ENCODE measurements around the gene SLC44A4.
"Not testable (repeated sequence)": the region's sequence is repeated elsewhere in the genome, so short reads cannot be mapped to it uniquely, and the experiment has no call there.

Gene SLC44A4

DNA sequence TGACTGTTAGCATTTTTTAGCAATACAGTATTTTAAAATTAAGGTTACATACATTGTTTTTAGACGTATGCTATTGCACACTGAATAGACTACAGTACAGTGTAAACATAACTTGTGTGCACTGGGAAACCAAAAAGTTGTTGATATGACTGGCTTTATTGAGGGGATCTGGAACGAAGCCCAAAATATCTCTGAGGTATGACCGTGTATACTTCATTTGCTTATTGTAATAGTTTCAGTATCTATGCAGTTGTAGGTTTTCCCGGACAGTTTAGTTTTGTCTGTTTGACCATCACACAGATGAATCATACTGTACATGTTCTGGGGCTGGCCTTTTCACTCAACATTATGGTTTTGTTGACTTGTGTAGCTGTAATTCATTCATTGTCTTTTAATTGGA, 30.0 kb upstream of the SLC44A4 start:
- no peak for DNase-seq
- Histone ChIP-seq H3K27me3 (no peaks in the 10 kb centered on the region), H3K4me1 (no peaks in the 10 kb centered on the region), H3K9me3 (no peaks in the 10 kb centered on the region), H3K36me3 (no peaks in the 10 kb centered on the region), H3K4me3 (ENCODE audit: low read depth, low read length) (no peak overlapping the region)
- TF ChIP-seq, protein P1, sequence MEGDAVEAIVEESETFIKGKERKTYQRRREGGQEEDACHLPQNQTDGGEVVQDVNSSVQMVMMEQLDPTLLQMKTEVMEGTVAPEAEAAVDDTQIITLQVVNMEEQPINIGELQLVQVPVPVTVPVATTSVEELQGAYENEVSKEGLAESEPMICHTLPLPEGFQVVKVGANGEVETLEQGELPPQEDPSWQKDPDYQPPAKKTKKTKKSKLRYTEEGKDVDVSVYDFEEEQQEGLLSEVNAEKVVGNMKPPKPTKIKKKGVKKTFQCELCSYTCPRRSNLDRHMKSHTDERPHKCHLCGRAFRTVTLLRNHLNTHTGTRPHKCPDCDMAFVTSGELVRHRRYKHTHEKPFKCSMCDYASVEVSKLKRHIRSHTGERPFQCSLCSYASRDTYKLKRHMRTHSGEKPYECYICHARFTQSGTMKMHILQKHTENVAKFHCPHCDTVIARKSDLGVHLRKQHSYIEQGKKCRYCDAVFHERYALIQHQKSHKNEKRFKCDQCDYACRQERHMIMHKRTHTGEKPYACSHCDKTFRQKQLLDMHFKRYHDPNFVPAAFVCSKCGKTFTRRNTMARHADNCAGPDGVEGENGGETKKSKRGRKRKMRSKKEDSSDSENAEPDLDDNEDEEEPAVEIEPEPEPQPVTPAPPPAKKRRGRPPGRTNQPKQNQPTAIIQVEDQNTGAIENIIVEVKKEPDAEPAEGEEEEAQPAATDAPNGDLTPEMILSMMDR (IDR thresholded peaks at IDR 0.05; ENCODE audit: low read depth, low read length) = no peak

DNA sequence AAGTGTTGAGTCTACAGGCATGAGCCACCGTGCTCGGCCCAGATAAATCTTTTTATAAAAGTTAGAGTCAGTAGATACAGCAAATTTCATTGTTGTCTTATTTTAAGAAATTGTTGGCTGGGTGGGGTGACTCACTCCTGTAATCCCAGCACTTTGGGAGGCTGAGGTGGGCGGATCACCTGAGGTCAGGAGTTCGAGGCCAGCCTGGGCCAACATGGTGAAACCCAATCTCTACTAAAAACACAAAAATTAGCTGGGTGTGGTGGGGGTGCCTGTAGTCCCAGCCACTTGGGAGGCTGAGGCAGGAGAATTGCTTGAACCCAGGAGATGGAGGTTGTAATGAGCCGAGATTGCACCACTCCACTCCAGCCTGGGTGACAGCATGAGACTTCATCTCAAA, 29.5 kb upstream of the SLC44A4 start:
- not testable (repeated sequence) for H3K9me3 ChIP-seq; H3K4me3 ChIP-seq (ENCODE audit: low read depth, low read length); H3K27me3 ChIP-seq; H3K4me1 ChIP-seq; DNase-seq; H3K36me3 ChIP-seq

GRCh38 chr6:31907158-31907813, 28.5 kb upstream of the SLC44A4 start:
- Histone ChIP-seq H3K27me3 (no peaks in the 10 kb centered on the region), H3K9me3 (no peaks in the 10 kb centered on the region), H3K4me1 (no peaks in the 10 kb centered on the region), H3K36me3 (no peaks in the 10 kb centered on the region), H3K4me3 (ENCODE audit: low read depth, low read length) (no peak overlapping the region)
- DNase-seq = no peak
- TF ChIP-seq, protein P1 (IDR thresholded peaks at IDR 0.05; ENCODE audit: low read depth, low read length) = no peak

- DNase-seq; H3K36me3 ChIP-seq; H3K9me3 ChIP-seq; H3K27me3 ChIP-seq; H3K4me3 ChIP-seq (ENCODE audit: low read depth, low read length); H3K4me1 ChIP-seq: not testable (repeated sequence)
These were observed 27.9 kb upstream of the SLC44A4 start for GRCh38 chr6:31906727-31907126.

GRCh38 chr6:31906122-31906521, 27.3 kb upstream of the SLC44A4 start:
- Histone ChIP-seq H3K36me3 (no peaks in the 10 kb centered on the region), H3K4me1 (no peaks in the 10 kb centered on the region), H3K4me3 (ENCODE audit: low read depth, low read length) (no peak overlapping the region), H3K27me3 (no peaks in the 10 kb centered on the region), H3K9me3 (no peaks in the 10 kb centered on the region)
- TF ChIP-seq, protein P1 (IDR thresholded peaks at IDR 0.05; ENCODE audit: low read depth, low read length) = no peak
- DNase-seq = no peak

- H3K4me1 ChIP-seq = no peaks in the 10 kb centered on the region
- TF ChIP-seq, protein P1 (IDR thresholded peaks at IDR 0.05; ENCODE audit: low read depth, low read length) = no peak
- H3K27me3 ChIP-seq = no peaks in the 10 kb centered on the region
- H3K4me3 ChIP-seq (ENCODE audit: low read depth, low read length) = no peak overlapping the region
- DNase-seq = no peak
- H3K36me3 ChIP-seq = no peaks in the 10 kb centered on the region
- H3K9me3 ChIP-seq = no peaks in the 10 kb centered on the region
These were observed 26.2 kb upstream of the SLC44A4 start for GRCh38 chr6:31905041-31905440.

DNA sequence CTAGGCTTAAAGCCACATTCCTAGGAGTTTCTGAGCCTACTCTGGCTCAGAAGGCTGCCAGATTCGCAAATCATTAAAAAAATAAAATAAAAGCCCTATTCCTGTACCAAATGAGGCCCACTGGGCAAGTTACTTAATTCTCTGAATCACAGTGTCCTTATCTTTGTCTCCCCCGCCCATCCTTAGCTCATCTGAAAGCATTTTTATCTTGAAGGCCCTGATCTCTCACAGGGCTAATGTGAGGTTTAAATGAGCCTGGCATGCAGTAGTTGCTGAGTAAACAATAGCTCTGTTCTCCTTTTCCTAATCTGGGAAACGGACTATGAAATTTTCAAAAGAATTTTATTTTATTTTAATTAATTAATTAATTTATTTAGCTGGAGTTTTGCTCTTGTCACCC, 25.2 kb upstream of the SLC44A4 start:
- Histone ChIP-seq H3K4me3 (ENCODE audit: low read depth, low read length) (no peak overlapping the region), H3K36me3 (no peaks in the 10 kb centered on the region), H3K4me1 (no peaks in the 10 kb centered on the region), H3K27me3 (no peaks in the 10 kb centered on the region), H3K9me3 (no peaks in the 10 kb centered on the region)
- TF ChIP-seq, protein P1 (IDR thresholded peaks at IDR 0.05; ENCODE audit: low read depth, low read length) = no peak
- no peak for DNase-seq
